Progenitor cell of endocrine pancreas (in vitro differentiated cells): ENCODE data around the gene PFDN1. TPM values are rescaled to one million over a fixed set of nuclear protein-coding genes. Genes with fewer than 3 reads are reported as not detected.

Experiments
- DNase-seq: peaks from one replicate; pipeline ENCODE4 v3.0.0; 2021; ENCODE audit warnings: low spot score; ENCODE audit not compliant: unreplicated experiment
- H3K27ac Mint-ChIP-seq: 2 replicates; pipeline ENCODE4 v1.8.0; 2021; ENCODE audit warnings: mild to moderate bottlenecking, moderate library complexity, mixed read lengths
- H3K27me3 Mint-ChIP-seq: 2 replicates; pipeline ENCODE4 v1.8.0; 2021; ENCODE audit warnings: mixed read lengths
- H3K36me3 Mint-ChIP-seq: 2 replicates; pipeline ENCODE4 v1.8.0; 2022; ENCODE audit warnings: mixed read lengths; ENCODE audit not compliant: insufficient read depth
- H3K4me1 Mint-ChIP-seq: 2 replicates; pipeline ENCODE4 v1.8.0; 2021; ENCODE audit warnings: low read depth, mixed read lengths
- H3K4me3 Mint-ChIP-seq: 2 replicates; pipeline ENCODE4 v1.8.0; 2021; ENCODE audit warnings: low read depth, mild to moderate bottlenecking, moderate library complexity, mixed read lengths
- H3K9me3 Mint-ChIP-seq: 2 replicates; pipeline ENCODE4 v1.8.0; 2021; ENCODE audit warnings: low read depth, mixed read lengths
- CTCF ChIP-seq: fragments of 200-600 bp; sonication (generic); IDR thresholded peaks from one replicate; pipeline ENCODE4 v1.5.0; 2021; ENCODE audit warnings: antibody characterized with exemption, mild to moderate bottlenecking; ENCODE audit not compliant: unreplicated experiment
- total RNA-seq: library from RNA; stranded (reverse); gene quantifications from 2 replicates; pipeline ENCODE4 v1.2.1, GENCODE V29; 2021

Gene PFDN1
- total RNA-seq, 1 donor from 2014 or later: 65.1 TPM

DNA sequence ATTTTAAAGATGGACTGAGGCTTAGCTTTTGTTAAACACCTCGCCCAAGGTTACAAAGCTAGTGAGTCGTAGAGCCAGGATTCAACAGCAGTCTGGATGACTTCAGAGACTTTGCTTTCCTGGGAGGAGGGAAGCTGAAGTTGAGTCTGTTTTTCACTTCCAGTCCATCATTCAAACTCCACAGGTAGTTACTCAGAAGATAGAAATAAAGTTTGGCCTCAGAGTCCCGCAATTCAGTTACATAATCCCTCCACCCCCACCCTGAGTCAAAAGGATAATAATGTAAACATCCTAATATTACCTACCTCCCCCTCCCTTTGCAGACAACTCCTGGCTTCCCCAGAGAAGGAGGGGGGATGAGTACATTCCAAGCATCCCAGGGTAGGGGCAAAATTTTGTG is 35.4 kb upstream of the PFDN1 start:
- Mint-ChIP-seq H3K4me3 (no peak overlapping the region), H3K4me1 (no peaks in the 10 kb centered on the region), H3K36me3 (peaks cover 2% of the 10 kb centered on the region), H3K27me3 (peaks cover 4% of the 10 kb centered on the region), H3K27ac (no peak overlapping the region), H3K9me3 (no peaks in the 10 kb centered on the region)
- DNase-seq: no peak
- no peak for TF ChIP-seq CTCF

- no peaks in the 10 kb centered on the region for H3K4me1 Mint-ChIP-seq
- DNase-seq: no peak
Observed at GRCh38 chr5:140337880-140338279, 35.0 kb upstream of the PFDN1 start.

DNA sequence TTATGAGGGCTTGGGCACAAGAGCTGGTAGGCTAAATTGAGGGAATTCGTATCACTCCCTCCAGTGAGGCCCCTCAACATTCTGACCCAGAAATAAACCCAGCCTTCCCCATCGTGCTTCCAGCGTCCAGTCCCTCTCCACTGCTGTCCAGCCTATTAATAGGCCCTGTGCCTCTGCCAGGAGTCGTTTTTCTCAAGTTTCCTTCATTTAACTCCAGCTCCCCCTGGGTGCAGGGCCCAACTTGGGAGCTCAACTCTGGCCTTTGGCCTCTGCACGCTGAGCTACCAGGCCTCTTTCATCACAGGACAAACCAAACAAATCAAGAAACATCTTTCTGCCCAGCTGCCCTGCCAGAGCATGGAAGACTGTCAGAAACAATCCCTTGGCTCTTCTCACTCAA is 33.5 kb upstream of the PFDN1 start:
- Mint-ChIP-seq H3K9me3 (no peaks in the 10 kb centered on the region), H3K4me1 (no peaks in the 10 kb centered on the region), H3K27me3 (no peaks in the 10 kb centered on the region), H3K36me3 (peaks cover 2% of the 10 kb centered on the region), H3K27ac (no peak overlapping the region), H3K4me3 (no peak overlapping the region)
- DNase-seq: no peak
- no peak for TF ChIP-seq CTCF

More at GRCh38 chr5:140337880-140338279, 35.0 kb upstream of the PFDN1 start:
- H3K27ac Mint-ChIP-seq: no peak overlapping the region
- no peak overlapping the region for H3K4me3 Mint-ChIP-seq
- no peak for TF ChIP-seq CTCF
- H3K27me3 Mint-ChIP-seq: peaks cover 4% of the 10 kb centered on the region
- H3K9me3 Mint-ChIP-seq: no peaks in the 10 kb centered on the region
- peaks cover 2% of the 10 kb centered on the region for H3K36me3 Mint-ChIP-seq

- DNase-seq: no peak
- H3K4me3 Mint-ChIP-seq: no peak overlapping the region
- H3K4me1 Mint-ChIP-seq: peaks cover 4% of the 10 kb centered on the region
- TF ChIP-seq CTCF: no peak
- no peaks in the 10 kb centered on the region for H3K9me3 Mint-ChIP-seq
- H3K27ac Mint-ChIP-seq: no peak overlapping the region
- peaks cover 2% of the 10 kb centered on the region for H3K36me3 Mint-ChIP-seq
- H3K27me3 Mint-ChIP-seq: no peaks in the 10 kb centered on the region
Observed at GRCh38 chr5:140331638-140332037, 28.7 kb upstream of the PFDN1 start.

DNA sequence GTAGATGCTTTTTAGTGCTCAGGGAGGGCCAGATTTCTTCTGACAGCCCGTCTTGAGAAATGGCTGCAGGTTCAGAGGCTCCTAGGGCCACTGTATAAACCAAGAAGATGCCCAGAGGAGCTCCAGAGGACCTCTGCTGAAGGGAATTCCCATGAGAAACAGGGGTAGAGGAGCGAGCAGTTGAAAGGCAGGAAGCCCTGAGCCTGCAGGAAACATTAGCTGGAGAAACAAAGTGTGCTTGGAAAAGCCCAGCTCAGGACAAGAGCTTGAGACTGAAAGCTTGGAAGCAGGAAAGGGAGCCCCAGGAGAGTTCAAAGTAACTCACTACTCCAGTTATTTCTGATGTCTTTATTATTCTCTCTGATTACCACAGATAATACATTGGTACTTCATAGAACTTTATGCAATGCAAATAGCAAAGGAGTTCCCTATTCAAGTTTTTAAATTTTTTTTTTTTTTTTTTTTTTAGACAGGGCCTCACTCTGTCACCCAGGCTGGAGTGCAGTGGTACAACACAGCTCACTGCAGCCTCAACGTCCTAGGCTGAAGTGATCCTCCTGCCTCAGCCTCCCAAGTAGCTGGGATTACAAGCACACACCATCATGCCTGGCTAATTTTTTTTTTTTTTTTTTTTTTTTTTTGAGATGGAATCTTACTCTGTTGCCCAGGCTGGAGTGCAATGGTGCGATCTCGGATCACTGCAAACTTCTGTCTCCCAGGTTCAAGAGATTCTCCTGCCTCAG is 27.0 kb upstream of the PFDN1 start:
- no peaks in the 10 kb centered on the region for H3K9me3 Mint-ChIP-seq
- no peak for DNase-seq
- peaks cover 4% of the 10 kb centered on the region for H3K4me1 Mint-ChIP-seq
- H3K36me3 Mint-ChIP-seq: peaks cover 2% of the 10 kb centered on the region
- H3K4me3 Mint-ChIP-seq: no peak overlapping the region
- H3K27ac Mint-ChIP-seq: no peak overlapping the region
- no peak for TF ChIP-seq CTCF
- peaks cover 4% of the 10 kb centered on the region for H3K27me3 Mint-ChIP-seq
